Skeletal muscle satellite cell (primary cell): ENCODE measurements around the gene NEK2.

Source experiments
- H3K27me3 ChIP-seq: 2 replicates; pipeline ENCODE4 v1.7.0; 2013; ENCODE audit warnings: low read length; ENCODE audit not compliant: control insufficient read depth, insufficient read depth
- H3K36me3 ChIP-seq: 2 replicates; pipeline ENCODE4 v1.7.0; 2013; ENCODE audit warnings: mild to moderate bottlenecking, control low read depth, low read length; ENCODE audit not compliant: insufficient read depth
- H3K4me1 ChIP-seq: 2 replicates; pipeline ENCODE4 v1.7.0; 2013; ENCODE audit warnings: low read length; ENCODE audit not compliant: control insufficient read depth, insufficient read depth
- H3K4me2 ChIP-seq: 2 replicates; pipeline ENCODE4 v1.7.0; 2013; ENCODE audit warnings: mild to moderate bottlenecking, low read length
- H3K4me3 ChIP-seq: 2 replicates; pipeline ENCODE4 v1.7.0; 2013; ENCODE audit warnings: low read length
- H3K9ac ChIP-seq: 2 replicates; pipeline ENCODE4 v1.7.0; 2013; ENCODE audit warnings: mild to moderate bottlenecking, low read depth, low read length, moderate library complexity
- H3K9me3 ChIP-seq: replicated peaks from 2 replicates; pipeline ENCODE4 v1.7.0; 2013; ENCODE audit warnings: mild to moderate bottlenecking, control low read depth, low read length

NEK2 gene

DNA sequence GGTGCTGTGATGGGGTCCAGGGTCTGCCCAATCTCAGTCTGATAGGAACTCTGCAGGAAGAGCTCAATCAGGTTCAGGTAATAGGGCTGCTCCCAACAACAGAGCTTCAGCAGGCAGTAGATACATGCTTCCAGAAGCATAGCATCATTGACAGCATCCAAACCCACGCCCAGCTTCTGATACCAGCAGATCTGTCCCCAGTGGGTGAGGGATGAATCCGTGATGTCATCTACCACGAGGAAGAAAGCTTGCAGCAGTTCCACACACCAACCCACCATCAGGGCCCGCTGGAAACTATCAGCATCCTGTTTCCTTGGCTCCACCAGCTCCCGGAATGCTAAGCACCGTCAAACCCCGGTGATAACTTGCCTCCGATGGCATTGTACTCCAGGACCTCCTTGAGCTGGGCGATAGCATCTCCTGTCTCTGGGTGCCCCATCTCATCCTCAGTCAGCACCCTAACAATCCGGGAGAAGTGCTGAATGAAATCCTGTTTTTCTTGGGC, 14.7 kb downstream of the NEK2 start:
- Histone ChIP-seq H3K9me3 (no peaks in the 10 kb centered on the region), H3K9ac (no peak overlapping the region), H3K4me1 (no peaks in the 10 kb centered on the region), H3K4me3 (no peak overlapping the region), H3K36me3 (peaks cover 5% of the 10 kb centered on the region), H3K4me2 (no peak overlapping the region), H3K27me3 (no peaks in the 10 kb centered on the region)

DNA sequence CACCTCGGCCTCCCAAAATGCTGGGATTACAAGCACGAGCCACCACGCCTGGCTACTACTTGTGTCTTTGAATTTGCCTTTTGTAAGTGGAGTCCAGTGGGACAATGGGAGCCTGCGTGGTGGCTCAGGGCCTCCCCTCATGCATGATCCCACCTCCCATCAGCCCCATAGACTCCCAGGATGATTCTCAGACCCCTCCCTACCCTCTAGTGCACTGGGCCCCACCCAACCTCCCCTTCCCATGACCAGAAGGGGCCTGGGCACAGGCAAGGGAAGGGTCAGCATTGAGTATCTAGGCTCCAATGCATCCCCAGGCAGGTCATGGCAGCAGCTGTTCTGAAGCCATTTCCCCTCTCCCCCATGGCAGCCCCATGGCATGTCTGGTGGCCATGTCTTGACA, 18.7 kb downstream of the NEK2 start:
- Histone ChIP-seq H3K4me2 (no peak overlapping the region), H3K9me3 (no peaks in the 10 kb centered on the region), H3K4me1 (peaks cover 20% of the 10 kb centered on the region), H3K27me3 (no peaks in the 10 kb centered on the region), H3K4me3 (no peak overlapping the region), H3K9ac (no peak overlapping the region), H3K36me3 (no peaks in the 10 kb centered on the region)

DNA sequence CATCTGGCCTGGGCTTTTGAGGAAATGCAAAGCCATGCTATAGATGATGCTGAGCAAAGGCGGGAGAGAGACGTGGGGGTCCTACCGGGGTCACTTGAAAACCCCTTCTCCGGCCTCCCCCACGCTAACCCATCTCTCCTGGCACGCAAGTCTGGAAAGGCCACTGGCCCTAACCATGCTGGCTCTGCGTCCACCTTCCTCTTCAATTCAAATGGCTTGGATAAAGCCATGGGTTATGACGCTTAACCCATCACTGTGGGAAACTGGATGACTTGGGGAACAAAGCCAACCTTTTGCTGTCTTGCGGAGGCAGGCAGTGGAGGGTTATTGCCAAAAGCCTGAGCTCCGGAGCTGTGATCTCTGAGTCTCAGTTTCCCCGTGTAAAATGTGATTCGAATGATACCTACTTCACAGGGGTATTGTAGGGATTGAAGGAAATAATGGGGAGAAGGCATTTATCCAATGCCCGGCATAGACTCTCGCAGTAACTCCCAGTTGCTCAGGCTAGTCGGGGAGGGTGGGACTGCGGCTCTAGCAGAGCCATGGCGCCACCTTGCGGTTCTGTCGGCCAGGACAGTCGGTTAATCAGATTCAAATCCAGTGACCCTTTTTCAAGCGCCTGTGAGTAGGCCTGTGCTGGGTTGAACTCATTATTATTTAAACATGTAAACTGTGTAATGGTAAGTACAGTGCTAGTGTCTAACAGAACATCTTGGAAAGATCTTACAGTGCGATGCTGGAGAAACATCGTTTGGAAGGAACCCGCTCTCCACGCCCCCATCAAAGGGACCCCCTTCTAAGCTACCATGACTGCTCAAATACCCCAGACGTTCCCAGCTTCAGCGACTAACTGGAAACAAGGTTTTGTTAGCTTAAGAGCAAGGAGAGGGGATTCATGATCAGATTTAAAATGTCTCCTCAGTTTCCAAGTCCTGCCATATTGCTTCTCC, 20.3 kb downstream of the NEK2 start:
- H3K36me3 ChIP-seq, result no peaks in the 10 kb centered on the region
- peaks cover 20% of the 10 kb centered on the region for H3K4me1 ChIP-seq
- H3K9me3 ChIP-seq, result no peaks in the 10 kb centered on the region
- peak overlapping the region; percentile 32 for H3K4me3 ChIP-seq
- no peak overlapping the region for H3K9ac ChIP-seq
- no peaks in the 10 kb centered on the region for H3K27me3 ChIP-seq
- H3K4me2 ChIP-seq, result peak overlapping the region; percentile 67

DNA sequence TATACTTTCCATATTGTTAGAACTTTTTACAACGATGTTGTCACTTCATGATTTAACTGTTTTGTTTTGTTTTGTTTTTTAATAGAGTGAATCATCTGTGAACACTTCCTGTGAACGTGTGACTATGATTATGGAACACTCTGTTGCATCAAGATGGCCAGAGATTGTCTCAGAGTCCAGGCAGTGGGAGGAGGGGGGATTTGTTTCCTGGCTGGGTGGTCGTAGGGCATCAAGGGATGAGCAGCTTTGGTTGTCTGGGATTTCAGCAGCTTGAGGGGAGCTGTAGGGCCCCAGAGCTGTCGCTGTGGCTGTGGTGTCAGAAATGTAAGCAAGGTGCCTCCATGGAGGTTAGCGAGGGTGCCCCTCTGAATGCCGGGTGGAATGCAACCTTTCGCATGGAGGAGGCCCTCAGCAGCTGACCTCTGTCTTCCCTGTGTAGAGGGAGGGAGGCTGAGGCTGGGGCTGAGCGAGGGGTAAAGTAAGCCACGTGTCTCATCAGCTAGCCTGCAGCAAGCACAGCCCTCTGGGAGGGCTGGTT, 21.4 kb downstream of the NEK2 start:
- Histone ChIP-seq H3K4me3 (no peak overlapping the region), H3K36me3 (no peaks in the 10 kb centered on the region), H3K9ac (no peak overlapping the region)

DNA sequence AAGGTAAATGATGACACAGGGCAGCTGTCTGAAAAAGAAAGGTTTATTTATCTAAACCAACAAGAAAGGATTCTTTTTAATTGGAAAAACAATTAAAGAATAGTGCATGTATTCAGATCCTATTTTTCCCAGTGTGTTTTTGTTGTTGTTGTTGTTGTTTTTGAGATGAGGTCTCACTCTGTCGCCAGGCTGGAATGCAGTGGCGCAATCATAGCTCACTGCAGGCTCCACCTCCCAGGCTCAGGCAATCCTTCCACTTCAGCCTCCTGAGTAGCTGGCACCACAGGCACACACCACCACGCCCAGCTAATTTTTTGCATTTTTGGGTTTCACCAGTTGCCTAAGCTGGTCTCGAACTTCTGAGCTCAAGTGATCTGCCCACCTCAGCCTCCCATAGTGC, 22.1 kb downstream of the NEK2 start:
- Histone ChIP-seq H3K36me3 (no peaks in the 10 kb centered on the region), H3K4me3 (no peak overlapping the region), H3K27me3 (no peaks in the 10 kb centered on the region), H3K4me1 (peaks cover 20% of the 10 kb centered on the region), H3K9me3 (no peaks in the 10 kb centered on the region), H3K4me2 (no peak overlapping the region), H3K9ac (no peak overlapping the region)

More for the DNA sequence above, 21.4 kb downstream of the NEK2 start:
- peaks cover 20% of the 10 kb centered on the region for H3K4me1 ChIP-seq
- peak overlapping the region; percentile 10 for H3K4me2 ChIP-seq
- no peaks in the 10 kb centered on the region for H3K9me3 ChIP-seq
- no peaks in the 10 kb centered on the region for H3K27me3 ChIP-seq

DNA sequence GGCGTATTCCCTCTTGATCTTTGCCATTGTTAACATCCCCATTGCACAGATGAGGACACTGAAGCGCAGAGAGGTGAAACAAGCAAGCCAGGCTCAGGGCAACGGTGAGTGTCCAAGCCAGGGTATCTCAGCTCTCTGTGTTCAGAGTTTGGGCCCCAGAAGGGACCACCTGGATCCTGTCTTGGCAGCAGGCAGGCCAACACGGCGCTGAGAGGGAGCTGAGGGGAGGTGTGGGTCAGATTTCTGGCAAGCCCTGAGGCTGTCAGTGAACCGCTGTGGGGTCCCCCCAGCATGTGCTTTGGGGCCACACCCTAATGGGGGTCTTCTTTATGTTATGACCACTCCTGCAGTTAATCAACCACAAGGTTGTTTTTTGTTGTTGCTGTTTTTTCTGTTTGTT, 23.1 kb downstream of the NEK2 start:
- Histone ChIP-seq H3K27me3 (no peaks in the 10 kb centered on the region), H3K36me3 (no peaks in the 10 kb centered on the region), H3K4me1 (peaks cover 20% of the 10 kb centered on the region), H3K4me3 (no peak overlapping the region), H3K9ac (no peak overlapping the region), H3K4me2 (no peak overlapping the region), H3K9me3 (no peaks in the 10 kb centered on the region)

DNA sequence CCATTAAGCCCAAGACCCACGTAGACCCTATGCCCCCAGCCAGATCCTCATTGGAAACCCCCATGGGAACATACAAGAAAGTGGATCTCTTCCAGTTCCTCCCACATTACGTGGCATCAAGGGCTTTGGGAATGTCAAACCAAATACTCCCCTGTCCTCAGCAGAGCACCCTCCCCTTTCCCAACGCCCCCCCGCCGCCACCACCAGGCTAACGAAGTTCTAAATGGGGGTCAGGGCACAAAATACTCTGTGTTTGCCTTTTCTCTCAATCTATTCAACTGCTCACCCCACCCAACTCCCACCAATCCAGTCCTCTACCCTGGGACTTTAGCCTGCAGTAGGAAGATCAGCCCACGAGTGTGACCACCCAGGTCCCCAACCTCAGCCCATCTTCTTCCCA, 24.5 kb downstream of the NEK2 start:
- no peaks in the 10 kb centered on the region for H3K36me3 ChIP-seq
- no peak overlapping the region for H3K4me3 ChIP-seq
- H3K9ac ChIP-seq, result no peak overlapping the region
- no peaks in the 10 kb centered on the region for H3K9me3 ChIP-seq
- peaks cover 20% of the 10 kb centered on the region for H3K4me1 ChIP-seq
- no peak overlapping the region for H3K4me2 ChIP-seq
- no peaks in the 10 kb centered on the region for H3K27me3 ChIP-seq

DNA sequence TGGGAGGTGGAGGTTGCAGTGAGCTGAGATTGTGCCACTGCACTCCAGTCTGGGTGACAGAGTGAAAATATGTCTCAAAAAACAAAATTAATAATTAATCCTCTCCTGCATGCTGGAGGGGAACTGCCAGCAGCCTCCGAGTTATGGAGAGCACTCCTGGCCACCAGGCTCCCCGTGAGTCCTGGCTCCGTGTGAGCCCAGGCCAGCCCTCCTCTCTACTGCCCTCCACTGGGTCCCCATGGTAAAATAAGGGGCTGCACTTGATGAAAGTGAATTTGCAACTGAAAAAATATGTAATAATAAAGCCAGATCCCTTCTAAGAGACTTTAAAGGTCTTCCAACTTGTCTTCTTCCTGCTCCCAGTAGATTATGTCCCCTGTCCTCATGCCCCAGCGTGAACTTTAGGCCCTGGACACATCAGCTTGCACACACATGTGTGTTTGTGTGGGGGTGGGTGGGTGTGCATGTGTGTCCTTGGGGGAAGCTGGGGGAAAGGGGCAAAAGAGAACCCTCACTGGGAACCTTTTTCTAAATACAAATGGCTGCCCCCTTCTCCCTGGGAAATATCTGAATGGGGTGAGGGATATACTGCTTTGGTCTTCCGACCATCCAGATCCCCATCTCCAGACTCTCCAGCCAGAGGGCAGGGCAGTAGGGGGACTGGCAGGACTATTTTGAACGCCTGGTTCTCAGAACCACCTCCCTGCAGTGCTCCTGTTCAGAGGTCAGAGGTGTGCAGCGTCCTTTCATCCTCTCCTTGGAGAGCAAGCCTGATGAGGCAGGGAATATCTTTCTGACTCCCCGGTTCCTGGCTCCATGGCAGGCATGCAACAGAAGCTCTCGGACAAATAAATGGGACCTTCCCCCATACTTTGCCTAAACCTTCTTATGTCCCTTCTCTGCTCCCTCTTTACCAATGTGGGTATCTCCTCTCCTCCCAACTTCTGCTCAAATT, 26.2 kb downstream of the NEK2 start:
- Histone ChIP-seq H3K36me3 (no peaks in the 10 kb centered on the region), H3K9ac (no peak overlapping the region), H3K9me3 (no peaks in the 10 kb centered on the region), H3K4me2 (no peak overlapping the region), H3K4me3 (no peak overlapping the region), H3K27me3 (no peaks in the 10 kb centered on the region), H3K4me1 (peaks cover 12% of the 10 kb centered on the region)

DNA sequence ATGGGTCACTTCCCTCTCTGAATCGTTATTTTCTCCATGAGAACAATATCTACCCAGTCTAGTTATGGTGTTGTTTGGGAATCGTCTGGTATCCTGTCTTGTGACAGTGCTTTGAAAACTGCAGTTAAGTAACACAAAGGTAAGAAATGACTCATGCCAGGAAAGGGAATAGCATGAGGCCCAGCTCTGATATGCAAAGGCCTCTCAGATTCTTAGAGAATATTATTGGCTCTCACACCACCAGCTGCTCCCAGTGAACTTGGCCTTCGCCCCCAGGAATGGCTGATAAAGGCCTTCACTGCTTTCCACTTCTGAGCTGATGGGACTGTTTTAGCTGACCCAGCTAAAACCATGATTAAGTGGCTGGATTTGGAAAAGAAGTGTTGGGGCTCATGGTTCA, 27.1 kb downstream of the NEK2 start:
- no peak overlapping the region for H3K4me3 ChIP-seq
- no peaks in the 10 kb centered on the region for H3K36me3 ChIP-seq
- peaks cover 11% of the 10 kb centered on the region for H3K4me1 ChIP-seq
- no peaks in the 10 kb centered on the region for H3K9me3 ChIP-seq
- no peaks in the 10 kb centered on the region for H3K27me3 ChIP-seq
- no peak overlapping the region for H3K9ac ChIP-seq
- H3K4me2 ChIP-seq, result no peak overlapping the region

DNA sequence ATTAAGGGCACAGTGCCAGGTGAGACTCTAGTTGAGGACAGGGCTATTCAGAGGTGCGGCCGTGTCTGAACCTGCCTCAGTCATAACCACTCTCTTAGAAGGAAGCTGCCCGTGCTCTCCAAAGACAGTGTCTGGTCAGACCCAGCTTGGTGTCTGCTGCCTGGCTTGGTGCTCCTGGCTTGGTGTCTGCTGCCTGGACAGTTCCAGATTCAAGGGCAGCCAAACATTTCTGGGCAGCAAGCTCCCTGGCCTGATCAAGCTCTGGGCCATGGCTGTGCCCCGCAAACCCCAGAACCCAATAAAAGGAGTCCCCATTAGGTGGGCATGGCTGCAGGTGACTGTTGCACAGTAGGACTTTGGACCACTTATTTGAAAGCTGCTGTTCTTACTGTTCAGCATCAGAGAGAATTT, 27.7 kb downstream of the NEK2 start:
- Histone ChIP-seq H3K9ac (no peak overlapping the region), H3K4me2 (no peak overlapping the region), H3K27me3 (no peaks in the 10 kb centered on the region), H3K4me1 (peaks cover 11% of the 10 kb centered on the region), H3K36me3 (no peaks in the 10 kb centered on the region), H3K4me3 (no peak overlapping the region), H3K9me3 (no peaks in the 10 kb centered on the region)

DNA sequence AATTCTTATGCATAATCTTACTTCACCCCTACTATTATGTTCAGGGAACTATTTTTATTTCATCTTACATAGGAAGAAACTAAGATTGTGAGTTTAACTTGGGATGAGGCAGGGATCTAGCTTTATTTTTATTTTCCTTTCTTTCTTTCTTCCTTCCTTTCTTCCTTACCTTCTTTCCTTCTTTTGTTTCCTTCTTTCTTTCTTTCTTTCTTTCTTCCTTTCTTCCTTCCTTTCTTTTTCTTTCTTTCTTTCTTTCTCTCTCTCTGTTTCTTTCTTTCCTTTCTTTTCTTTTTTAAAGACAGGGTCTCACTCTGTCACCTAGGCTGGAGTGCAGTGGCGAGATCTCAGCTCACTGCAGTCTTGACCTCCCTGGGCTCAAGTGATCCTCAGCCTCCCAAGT, 28.9 kb downstream of the NEK2 start:
- no peak overlapping the region for H3K9ac ChIP-seq
- H3K27me3 ChIP-seq, result no peaks in the 10 kb centered on the region
- H3K36me3 ChIP-seq, result no peaks in the 10 kb centered on the region
- no peaks in the 10 kb centered on the region for H3K9me3 ChIP-seq
- H3K4me3 ChIP-seq, result no peak overlapping the region
- H3K4me1 ChIP-seq, result peaks cover 11% of the 10 kb centered on the region
- H3K4me2 ChIP-seq, result no peak overlapping the region
